GM11168 (cell line): ENCODE measurements around the gene HIVEP3.

Experiments
- in situ Hi-C: fragments of 300-500 bp; cut with MboI; formaldehyde crosslinking; loops from one replicate; pipeline ENCODE4 v1.12.0; 2022; ENCODE audit warnings: low sequenced_read_pairs; ENCODE audit not compliant: unreplicated experiment

The HIVEP3 gene

DNA sequence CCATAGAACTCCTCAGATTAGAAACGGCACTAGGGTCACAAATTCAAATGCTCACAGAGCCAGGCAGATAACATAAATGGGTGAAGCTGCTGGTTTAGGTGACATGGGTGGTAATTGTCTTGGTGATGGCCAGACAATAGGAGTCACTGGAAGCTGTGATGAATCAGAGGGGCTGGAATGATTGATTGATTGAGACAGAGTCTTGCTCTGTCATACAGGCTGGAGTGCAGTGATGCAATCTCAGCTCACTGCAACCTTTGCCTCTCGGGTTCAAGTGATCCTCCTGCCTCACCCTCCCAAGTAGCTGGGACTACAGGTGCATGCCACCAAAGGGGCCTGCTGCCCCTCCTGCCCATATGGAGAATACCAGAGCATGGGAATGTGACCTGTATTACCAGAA is 63.0 kb downstream of the HIVEP3 start:
- in situ Hi-C loops: no loop called here

DNA sequence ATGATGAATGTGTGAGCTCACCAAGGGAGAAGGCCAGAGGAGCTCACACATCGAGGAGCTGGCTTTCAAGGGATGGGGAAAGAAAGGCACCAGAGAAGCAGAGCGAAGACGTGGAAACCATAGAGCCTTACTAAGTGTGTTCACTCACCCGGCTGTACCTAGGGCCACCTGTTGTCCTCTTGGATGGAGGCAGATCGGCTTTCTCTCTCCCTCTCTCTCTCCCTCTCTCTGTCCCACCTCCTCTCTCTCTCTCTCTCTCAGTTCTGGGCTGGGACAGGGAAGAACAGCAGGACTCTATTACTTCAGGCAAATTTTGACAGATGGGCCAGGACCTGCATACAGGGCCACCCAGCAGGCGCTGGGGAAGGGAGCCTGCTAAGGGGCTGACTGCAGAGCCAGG is 64.8 kb downstream of the HIVEP3 start:
- in situ Hi-C loops: no loop called here

DNA sequence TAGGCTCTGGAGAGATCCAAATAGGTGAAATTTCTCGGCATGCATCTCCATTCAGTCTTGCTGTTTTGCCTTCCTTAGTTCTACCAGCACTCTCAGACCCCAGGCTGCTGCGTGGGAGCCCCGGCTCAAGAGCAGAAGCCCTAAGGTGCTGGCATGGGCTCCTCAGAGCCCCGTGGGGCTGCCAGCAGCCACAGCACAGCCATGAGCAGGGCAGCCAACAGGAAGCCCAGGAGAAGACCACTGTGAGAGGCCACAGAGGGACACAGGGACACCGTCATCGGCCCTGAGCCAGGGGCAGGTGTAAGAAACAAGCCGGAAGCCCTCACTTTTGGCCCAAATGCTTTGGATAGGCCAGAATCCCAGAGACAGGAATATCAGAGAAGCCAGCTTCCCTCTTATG is 66.6 kb downstream of the HIVEP3 start:
- in situ Hi-C loops: no loop called here

DNA sequence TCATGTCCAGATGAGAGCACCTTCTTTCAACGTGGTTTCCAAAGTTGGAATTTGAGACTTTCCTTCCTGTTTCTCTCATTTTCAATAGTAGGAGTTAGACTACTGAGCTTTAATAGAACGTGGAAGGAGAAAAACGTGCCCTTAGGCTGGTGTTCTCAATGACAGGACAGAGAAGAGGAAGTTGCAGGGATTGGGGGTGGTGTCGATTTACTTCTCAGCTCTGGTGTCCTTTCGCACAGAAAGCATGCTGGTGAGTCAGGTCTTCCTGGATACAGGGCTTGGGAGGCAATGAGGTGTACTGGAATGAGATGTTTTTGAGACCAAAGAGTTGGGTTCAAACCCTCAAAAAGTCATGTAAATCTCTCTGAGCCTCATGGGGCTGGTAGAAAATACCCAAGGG is 67.1 kb downstream of the HIVEP3 start:
- in situ Hi-C loops: no loop called here

DNA sequence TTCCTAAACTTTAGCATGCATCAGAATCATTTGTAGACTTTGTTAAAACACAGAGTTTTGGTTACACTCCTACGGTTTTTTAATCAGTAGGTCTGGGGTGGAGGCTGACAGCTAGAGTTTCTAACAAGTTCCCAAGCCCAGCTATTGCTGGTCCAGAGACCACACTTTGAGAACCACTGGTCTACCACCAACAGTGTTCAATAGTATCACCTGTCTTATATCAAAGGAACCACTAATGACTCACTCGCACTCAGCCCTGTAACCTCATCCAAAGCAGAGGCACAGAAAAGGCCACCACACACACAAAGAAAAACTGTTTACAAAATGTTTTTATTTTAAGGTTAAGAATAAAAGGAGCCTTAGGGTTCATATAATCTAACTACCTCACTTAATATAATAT is 68.7 kb downstream of the HIVEP3 start:
- in situ Hi-C loops: no loop called here

DNA sequence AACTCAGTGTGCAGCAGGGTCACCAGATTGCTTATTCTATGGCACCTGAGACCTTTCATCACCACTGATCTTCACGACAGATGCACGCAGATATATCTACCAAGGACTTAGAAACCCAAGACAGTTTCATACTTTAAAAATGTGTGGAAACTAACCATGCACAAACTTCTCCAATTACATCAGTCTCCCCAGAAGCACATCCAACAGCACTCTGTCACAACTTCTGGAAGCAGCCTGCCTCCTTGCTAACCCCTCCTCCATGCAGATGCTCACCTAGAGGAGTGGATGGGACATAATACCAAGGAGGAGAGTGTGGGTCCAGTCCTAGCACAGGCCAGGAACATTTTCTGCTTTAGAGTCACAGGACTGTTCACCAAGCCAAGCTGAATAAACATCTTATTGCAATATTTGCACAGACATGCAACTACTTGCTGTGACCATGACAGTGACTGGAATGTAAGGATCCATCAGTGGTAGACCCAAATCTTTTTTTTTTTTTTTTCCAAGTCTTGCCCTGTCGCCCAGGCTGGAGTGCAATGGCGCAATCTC is 69.4 kb downstream of the HIVEP3 start:
- in situ Hi-C loops: no loop called here

DNA sequence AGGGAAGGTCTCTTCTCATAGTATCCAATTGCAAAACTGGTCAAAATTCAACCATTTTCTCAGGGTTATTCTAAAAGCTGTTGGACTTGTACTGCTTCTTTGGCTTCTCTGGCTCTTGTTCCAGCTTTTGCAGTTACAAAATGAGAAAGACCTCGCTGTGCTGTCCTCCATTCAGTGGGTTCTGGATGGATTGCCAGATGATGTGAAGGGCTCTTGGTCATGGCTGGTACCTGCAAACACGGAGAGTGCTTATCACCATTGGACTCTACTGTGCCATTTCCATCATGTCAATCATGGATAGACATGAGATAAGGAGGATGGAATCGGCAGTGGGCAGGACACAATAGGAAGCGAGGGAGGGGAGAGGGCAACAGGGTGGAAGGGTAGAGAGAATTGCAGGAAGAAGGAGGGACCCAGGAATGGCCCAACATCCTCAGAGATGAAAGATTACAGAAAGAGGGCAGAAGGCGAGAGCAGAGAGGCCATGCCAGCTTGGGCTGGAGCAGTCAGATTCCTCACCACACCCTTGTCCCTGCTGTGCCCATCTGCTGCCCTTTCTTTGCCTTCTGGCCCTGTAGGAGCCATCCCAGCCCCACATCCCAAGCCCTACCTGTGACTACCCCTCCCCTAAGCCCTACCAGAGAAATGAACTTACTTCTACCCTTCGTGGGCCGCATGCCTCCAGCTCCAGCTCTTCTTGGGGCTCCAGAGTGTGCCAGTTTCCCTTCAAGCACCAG is 70.3 kb downstream of the HIVEP3 start:
- in situ Hi-C loops: no loop called here

DNA sequence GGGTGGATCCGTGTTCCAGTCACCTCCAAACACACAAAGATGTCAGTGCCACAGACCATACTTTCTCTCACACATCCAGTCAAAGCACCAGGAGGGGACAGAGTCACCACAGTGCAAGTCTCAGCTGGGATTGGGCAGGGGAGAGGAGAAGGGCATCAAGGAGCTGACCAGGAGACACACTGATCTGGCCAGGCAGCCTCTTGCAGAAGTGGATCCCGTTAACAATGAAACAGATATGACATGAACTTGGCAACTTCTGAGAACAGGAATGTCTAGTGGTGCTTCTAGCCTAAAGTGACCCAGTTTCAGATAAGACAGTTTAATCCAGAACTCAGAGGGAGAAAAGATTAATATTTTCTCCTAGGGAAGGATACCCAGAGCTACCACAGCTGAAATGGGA is 71.0 kb downstream of the HIVEP3 start:
- in situ Hi-C loops: no loop called here

DNA sequence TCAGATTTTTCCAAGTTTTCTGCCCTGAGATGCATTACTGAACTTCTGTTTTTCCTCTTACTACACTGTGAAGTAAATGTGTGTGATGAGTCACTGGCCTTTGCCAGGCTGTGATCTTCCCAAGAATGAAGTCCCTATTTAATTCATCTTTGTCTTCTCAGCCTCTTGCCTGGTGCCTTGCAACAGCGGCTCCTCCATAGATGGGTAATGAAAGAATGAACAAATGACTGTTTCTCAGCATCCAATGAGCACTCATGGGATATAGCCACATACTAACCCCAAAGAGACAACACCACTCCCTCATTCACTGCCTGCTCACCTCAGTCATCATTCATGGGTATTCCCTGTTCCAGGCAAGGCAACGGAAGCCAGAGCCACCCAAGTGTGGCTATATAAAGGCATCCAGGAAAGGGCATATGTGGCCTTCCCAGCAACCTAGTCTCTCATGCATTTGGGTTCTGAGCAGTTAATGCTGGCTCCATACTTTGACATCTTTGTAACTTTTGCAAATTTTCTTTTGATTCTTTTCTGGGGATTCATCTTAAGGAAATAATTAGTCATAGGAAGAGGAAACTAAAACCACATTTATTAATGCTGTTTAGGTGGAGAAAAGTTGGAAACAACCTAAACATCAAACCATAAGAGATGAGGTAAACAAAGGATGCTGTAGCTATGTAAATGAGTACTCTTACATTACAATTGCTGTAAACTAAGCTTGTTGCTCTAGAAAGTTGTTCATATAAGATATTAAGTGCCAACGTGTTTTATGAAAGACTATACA is 71.9 kb downstream of the HIVEP3 start:
- in situ Hi-C loops: no loop called here

DNA sequence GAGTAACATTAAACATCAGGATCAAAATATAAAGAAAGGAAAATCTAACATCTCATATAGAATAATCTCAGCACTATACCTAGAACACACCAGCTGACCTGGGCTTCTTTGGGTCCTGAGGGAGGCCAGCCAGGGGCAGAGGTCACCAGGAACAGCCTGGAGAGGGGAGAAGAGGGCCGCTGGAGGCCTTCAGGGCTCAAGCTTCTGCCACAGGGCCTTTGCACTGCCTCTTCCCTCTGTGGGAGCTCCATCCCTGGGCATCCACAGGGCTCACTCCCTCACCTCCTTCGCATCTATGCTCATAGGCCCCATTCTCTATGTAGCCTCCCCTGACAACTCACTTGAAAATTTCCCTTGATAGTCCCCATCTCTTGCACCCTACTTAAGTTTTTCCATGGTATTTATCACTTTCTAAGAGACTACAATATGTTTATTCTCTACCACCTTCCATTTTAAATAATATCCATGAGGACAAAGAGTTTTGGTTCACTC is 73.9 kb downstream of the HIVEP3 start:
- in situ Hi-C loops: no loop called here

DNA sequence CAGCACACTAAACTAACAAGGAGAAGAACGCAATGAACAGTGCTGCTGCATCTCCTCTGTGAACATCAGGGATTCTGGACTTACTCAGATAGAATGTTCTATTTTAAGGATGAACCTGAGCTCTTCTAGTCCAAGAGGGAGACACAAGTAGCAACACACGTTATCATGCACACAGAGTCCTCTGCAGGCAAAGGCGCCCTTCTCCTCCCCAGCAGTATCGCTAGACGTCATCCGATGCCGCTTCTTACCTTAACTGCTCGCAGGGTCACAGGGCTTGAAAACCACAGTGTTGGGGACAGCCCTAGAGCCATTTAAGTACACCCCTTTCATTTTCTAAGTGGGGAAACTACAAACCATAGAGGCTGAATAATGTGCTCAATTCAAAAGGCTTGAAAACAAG is 74.5 kb downstream of the HIVEP3 start:
- in situ Hi-C loops: no loop called here

DNA sequence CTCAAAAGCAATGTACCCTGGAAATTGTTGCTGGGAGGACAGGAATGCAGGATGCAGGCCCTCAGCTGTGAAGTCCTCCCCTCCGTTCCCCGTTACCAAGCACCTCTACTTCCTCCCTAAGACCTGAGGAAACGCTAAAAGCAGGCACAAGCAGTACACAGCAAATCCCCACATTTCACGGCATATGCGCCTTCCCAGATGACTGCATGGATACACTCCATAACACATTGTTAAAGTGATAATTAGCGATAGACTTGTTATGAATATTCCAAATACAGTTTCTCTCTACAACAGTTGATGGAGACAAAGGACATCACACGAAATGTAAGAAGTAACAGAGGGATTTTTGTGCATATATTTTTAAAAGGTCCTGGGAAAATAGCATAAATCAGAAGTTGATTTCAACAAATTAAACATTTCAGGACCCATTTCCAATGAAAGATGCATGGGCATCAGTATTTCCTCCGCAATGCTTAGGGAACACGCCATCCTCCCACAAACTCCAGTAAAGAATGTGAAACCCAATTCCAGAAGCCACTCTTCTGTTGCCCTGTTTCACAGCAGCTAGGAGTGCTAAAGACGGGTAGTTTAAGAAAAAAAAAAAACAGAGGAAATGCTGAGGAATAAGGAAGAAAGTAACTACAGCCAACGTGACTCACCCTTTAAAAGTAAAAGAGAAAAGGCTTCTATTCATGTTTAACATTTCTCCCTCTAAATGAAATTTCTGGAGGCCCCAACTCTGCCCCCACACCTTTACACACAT is 75.5 kb downstream of the HIVEP3 start:
- in situ Hi-C loops: no loop called here

DNA sequence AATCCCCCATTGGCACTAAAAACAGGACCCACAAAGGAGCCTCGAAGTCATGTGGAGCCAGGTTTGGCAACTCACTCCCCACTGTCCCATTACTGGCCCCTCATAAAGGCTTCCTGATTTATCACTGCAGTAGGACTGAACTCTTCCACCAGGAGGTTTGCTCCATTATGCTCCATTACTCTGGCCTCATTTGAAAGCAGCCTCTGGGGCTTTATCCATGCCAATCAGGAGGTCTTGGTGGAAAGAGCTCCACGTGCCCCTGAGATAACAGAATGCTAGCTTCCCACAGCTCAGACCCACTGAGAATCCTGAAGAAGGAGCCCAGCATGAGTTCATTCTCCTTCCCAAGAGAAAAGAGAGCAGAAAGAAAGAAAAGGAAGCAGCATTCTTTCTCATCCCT is 76.4 kb downstream of the HIVEP3 start:
- in situ Hi-C loops: no loop called here

DNA sequence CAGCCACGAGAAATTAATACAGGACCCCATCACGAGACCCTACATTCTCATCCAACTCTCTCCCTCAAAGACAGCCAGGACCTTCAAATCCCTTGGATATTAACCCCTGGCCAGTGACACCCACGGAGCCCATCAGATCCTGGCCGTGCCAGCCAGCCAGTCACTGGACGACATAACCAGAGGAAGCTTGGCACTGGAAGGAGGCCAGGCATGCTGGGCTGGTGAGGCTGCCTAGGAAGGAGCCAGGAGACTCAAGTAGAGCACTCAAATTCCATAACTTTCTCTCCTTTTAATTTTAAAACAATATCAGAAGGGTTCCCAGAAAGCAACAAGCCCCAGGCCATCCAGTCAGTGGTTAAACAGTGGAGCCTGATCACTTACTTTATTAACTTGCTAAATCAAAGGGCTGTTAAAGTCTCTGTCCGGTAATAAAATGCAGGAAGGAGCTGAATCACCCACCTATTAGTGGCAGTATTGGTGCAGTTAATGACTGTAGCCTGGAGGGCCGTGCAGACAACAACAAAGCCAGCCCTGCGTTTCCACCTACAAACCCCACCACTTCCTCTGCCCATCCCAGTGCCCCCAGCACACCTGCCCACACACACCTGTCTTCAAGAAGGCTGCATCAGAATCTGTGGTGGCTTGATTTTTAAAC is 78.0 kb downstream of the HIVEP3 start:
- in situ Hi-C loops: no loop called here

DNA sequence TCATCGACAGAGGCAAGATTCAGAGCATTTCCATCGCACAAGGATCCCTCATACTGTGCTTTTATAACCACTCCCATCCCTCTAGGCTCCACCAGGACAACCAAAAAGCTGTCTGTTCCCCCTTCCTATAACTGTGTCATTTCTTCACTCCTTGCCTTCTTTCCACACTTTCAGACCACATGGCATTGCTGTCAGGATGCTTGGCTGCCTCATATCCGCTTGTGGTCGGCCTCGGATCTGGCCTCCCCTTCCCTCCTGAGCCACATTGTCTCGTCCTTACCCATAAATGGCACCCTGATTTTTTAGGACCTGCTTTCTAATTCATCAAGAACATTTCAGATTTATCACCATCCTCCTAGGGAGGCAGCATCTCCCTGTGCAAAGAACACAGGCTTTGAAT is 80.5 kb downstream of the HIVEP3 start:
- in situ Hi-C loops: no loop called here

DNA sequence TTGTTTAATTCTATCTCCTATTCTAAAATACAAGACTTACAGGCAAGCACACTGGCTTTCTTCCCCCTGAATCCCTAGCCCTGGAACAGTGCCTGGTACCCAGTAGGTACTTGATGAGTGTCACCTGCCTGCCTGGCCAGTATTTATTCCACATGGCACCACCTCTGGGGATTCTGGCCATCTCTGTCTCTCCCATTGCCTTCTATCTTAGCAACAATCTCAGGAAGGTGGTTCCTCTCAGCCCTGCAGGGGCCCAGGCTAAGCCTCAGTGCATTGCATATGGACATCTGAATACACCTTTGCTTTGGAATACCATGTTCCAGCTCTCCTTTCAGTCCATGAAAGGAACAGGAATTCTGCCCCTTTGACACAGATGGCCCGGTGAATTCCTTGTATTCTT is 81.0 kb downstream of the HIVEP3 start:
- in situ Hi-C loops: no loop called here

DNA sequence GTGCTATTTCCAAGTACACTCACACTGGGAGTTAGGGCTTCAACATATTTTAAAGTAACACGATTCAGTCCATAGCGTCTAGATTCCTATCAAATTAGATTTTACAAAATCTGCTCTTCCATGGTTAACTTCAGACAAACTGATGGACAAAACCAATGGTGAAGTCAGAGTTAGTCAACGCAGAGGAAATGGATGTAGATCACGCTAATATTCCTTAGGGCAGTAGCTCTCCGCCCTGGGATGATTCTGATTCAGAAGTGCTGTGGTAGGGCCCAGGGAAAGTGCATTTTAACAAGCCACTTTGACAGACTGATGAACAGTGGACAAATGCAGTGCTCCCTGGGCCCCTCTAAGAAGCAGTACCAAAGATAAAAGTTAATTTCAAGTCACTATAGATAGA is 83.2 kb downstream of the HIVEP3 start:
- in situ Hi-C loops: no loop called here

DNA sequence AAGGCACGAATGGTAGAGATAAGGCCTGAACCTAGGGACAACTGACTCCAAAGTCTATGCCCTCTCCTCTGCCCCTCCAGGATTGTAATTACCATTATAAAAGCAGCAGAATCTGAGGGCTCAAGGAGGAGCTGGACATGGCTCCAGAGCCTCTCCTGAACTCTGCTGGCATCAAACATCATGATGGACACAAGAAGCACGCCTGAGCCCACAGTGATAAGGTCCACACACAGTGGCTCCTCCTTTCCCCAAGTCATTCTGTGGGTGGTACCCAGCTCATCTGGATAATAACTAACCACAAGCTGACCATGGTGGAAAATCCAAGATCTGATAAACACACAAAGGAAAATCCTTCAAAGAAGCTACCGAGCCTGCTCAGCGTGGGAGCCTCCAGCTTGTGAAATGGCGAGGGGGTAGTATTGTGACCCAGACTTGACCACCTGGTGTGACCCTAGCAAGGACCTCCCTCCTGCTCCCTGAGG is 85.2 kb downstream of the HIVEP3 start:
- in situ Hi-C loops: no loop called here

DNA sequence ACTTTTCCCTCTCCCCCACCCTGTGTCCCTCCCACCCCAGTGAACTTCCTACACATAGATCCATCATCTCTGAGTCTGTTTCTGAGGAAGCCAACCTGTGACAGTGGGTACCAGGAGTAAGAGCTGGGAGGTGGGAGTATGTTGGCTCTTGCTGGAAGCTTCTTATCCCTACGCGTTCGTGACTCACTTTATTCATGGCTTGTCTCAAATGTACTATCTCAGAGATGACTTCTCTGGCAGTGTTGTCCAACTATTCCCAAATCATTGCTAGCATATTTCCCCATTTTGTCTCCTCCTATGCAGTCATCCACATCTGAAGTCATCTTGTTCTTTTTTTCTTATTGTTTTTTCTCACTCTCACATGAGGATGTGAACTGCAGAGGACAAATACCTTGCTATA is 88.0 kb downstream of the HIVEP3 start:
- in situ Hi-C loops: no loop called here

DNA sequence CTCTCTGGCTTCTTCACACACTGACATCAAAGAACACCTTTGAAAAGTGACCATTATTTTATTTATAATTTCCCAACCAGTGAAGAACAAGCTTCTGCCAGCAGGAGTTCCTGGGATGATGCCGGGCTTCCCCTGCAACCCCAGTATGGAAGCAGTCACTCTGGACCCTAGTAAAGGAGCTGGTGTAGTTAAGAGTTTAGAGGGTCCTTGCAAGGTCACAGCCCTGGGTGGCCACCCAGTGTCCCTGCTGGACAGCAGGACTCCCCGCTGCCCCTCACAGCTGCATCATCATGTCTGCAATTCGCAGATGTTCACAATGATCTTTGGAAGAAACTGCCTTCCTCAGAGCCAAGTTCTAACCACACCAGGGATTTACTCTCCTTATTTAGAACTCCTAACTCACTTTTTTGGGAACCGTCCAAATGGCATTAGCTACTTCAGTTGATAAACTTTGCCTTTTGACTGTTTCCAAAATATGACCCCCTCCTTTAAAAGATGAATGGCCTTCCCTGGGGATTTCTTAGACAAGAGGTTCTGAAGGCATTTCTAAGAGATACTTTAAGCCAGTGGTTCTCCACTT is 90.6 kb downstream of the HIVEP3 start:
- in situ Hi-C loops: no loop called here
